HG03108 (cell line): ENCODE results near the gene PDF.
"Not testable (repeated sequence)": the region's sequence is repeated elsewhere in the genome, so short reads cannot be mapped to it uniquely, and the experiment has no call there.

Source experiments
- ATAC-seq: cut with Tn5 transposase; IDR thresholded peaks from one replicate; pipeline ENCODE4 v1.9.1; 2021; ENCODE audit warnings: moderate library complexity; ENCODE audit not compliant: unreplicated experiment

The PDF gene

DNA sequence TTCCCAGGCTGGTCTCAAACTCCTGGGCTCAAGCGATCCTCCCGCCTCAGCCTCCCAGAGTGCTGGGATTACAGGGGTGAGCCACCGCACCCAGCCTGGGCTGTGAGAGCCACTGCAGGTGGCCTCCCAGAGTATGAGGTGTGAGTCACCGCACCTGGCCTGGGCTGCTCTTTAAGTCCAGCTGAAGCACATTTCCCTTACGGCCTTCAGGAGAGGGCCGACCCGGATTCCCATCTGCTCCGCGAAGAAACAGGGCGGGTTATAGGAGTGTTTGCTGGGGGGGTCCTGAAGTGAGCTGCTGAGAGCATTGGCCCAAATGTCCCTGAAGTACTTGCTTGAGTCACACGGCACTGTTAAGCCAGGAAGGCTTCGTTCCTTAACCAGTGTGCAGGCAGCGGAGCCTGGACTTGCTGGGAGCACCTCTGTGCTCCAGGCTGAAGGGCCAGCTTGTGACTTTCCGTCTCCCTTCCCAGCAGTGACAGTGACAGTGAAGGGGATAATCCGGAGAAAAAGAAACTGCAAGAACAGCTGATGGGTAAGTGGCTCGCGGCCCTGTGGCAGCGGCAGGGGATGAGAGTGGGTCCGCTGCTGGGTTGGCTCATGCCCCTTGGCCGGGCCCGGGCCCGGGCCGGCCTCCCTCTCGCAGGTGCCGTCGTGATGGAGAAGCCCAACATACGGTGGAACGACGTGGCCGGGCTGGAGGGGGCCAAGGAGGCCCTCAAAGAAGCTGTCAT lies 12.0 kb downstream of the PDF start:
- no peak for ATAC-seq

GRCh38 chr16:69316595-69317034 lies 13.8 kb downstream of the PDF start:
- no peak for ATAC-seq

DNA sequence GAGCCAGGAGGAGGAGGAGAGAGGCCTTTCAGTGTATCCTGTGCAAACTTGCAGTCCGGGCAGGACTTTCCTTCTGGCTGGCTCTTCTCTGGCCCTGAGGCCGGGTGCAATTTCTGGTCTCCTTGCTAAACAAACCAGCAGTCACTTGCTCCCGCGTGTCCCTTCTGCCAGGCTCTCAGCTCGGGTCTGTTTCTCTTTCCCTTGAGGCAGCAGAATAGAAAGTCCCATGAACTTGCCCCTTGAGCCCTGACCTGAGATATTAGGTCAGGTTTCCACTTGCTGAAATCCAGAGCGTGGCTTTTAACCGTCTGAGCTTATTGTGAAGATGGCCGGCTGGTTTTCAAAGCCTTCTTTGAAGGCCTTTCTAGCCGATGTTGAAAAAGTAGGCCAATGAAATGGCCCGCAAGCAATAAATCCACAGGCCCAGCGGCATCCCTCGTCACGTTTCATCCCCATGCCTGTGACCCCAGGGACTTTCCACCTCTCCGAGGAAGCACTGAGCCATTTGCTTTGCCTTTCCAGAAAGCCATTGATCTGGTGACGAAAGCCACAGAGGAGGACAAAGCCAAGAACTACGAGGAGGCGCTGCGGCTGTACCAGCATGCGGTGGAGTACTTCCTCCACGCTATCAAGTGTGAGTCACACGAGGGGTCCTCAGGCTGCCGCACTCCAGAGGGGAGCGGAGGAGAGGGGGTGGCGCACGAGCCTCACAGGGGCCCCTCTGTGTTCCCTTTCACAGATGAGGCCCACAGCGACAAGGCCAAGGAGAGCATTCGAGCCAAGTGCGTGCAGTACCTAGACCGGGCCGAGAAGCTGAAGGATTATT lies 14.7 kb downstream of the PDF start:
- ATAC-seq, result no peak

GRCh38 chr16:69314534-69314933 lies 15.9 kb downstream of the PDF start:
- ATAC-seq, result no peak

DNA sequence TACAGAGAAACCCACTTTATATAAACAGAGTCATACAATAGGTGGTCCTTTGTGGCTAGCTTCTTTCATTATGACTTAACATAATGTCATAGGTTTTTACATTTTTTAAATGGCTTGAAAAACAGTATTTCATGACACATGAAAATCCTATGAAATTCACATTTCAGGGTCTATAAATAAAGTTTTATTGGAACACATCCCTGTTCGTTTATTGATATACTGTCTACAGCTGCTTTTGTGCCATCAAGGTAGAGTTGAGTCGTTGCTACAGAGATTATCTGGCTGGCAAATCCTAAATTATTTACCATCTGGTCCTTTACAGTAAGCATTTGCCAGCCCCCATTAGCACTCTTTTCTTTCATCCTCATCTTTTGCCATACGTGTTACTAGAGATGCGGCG lies 16.9 kb downstream of the PDF start:
- ATAC-seq, result no peak

- ATAC-seq, result peak; percentile 29
Observed at GRCh38 chr16:69311533-69312387, 18.6 kb downstream of the PDF start.

DNA sequence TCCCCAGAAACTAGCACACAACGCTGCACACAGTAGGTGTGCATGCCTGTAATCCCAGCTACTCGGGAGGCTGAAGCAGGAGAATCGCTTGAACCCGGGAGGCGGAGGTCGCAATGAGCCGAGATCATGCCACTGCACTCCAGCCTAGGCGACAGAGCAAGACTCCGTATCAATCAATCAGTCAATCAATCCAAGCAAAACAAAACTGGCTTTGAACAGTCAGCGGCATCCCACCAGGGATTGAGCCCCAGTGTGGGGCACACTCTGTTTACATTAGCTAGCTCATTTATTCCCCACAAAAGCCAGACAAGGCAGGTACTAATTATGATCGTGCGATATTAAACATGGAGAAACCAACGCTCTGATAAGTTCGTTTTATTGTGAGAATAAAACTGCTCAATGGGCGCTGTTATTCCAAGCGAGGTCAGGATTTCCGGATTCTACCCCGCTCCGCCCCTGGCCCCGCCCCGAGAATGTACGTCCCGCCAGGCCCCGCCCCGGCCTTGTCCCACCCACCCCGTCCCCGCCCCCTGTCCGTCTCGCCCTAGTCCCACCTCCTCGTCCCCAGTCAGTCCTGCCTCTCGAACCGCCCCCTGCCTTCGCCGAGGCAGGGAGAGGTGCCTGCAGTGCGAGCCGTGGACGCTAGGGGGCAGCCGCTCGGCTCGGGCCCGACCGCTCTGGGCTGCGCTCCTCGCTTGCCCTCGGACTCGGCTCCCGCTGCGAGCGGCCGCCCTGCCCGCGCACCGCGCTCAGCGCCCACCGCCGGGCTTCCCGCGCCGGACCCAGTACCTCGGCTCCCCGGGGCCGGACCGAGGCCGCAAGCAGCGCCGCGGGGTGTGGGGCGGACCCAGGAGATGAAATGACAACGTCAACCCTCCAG lies 19.5 kb downstream of the PDF start, which contains the start of gene VPS4A:
TSS of gene VPS4A (plus strand) at position 698 of the 880 bp plus-strand sequence. CDS start at position 860, 162 bp downstream.
- peak; percentile 96 for ATAC-seq

GRCh38 chr16:69309316-69309715 lies 21.1 kb downstream of the PDF start:
- no peak for ATAC-seq

DNA sequence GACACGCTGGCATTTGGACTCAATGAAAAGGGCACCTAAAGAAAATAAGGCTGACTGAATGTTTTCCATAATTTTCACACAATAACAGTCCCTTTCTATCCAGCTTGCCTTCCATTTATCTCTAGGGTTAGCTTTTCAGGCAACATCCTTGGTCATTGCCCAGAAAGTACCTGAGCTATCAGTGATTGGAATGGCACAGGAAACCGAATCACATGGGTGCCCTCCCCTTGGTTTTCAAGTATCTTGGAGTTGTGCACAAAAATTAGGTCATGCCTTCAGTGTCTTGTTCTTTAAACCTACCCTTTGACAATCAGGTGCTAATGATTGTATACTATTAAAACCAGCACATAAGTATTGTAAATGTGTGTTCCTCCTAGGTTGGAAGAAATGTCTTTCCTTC lies 22.5 kb downstream of the PDF start:
- ATAC-seq, result no peak

GRCh38 chr16:69307091-69307490 lies 23.3 kb downstream of the PDF start:
- no peak for ATAC-seq

DNA sequence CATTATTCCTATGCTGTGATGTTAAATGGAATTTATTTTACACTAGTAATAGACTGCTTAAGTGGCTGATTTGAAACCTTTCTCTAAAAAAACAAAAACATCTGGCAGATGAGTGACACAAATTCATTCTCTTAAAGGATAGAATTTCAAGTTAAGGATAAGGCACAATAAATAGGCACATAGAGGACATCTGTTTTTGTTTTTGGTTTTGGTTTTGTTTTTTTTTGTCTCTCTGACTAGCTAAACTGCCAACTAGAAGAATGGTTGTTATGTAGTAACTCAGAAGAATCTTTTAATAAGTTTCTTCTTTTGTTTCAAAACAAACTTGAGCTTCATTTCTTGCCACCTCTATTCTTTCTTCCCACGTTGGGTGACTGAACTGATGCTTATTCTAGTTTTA lies 24.4 kb downstream of the PDF start:
- ATAC-seq, result no peak

- no peak for ATAC-seq
Observed at GRCh38 chr16:69302301-69302700, 28.1 kb downstream of the PDF start.

GRCh38 chr16:69301861-69302260 lies 28.5 kb downstream of the PDF start:
- no peak for ATAC-seq

GRCh38 chr16:69301187-69301586 lies 29.2 kb downstream of the PDF start:
- ATAC-seq, result no peak

DNA sequence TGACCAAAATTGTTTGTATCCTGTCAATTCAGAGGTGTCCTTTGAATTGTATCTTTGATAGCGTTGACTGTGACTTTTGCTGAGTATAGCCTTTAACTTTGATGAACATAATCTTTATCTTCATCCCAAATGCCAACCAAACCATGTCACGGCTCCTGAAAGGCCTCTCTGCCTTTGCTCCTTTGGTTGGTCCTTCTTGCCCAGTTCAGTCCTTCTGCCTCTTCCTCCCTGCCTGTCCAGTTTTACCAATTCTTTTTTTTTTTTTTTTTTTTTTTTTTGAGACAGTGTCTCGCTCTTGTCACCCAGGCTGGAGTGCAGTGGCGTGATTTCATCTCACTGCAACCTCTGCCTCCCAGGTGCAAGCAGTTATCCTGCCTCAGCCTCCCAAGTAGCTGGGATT lies 32.1 kb downstream of the PDF start:
- ATAC-seq, result no peak

GRCh38 chr16:69296771-69297170 lies 33.6 kb downstream of the PDF start:
- not testable (repeated sequence) for ATAC-seq

GRCh38 chr16:69294051-69294450 lies 36.3 kb downstream of the PDF start:
- no peak for ATAC-seq

GRCh38 chr16:69293401-69293800 lies 37.0 kb downstream of the PDF start:
- ATAC-seq, result no peak

- not testable (repeated sequence) for ATAC-seq
Observed at GRCh38 chr16:69291657-69292056, 38.7 kb downstream of the PDF start.
